ENCODE data around the gene FARP2.
"Not testable (repeated sequence)": the region's sequence is repeated elsewhere in the genome, so short reads cannot be mapped to it uniquely, and the experiment has no call there.

The FARP2 gene

GRCh38 chr2:241393524-241394196, 37.6 kb downstream of the FARP2 start:
- H3K4me2 ChIP-seq: no peak overlapping the region
- peaks cover 0 to 5% (median 2%) of the 10 kb centered on the region in 11 experiments; a peak in 6 of 22 replicates for H3K9me3 ChIP-seq (replicated peaks in 1 of 11)
- no peak overlapping the region for H3K27ac ChIP-seq
- H4K20me1 ChIP-seq: peaks cover 0 to 37% (median 9%) of the 10 kb centered on the region in 11 experiments; a peak in 11 of 22 replicates
- no peaks in the 10 kb centered on the region for H3K27me3 ChIP-seq
- peaks cover 14 to 26% (median 17%) of the 10 kb centered on the region in 11 experiments; a peak in 21 of 22 replicates for H3K36me3 ChIP-seq
- no peak overlapping the region for H3K4me3 ChIP-seq
- no peak for TF ChIP-seq Cebpa-rat (IDR thresholded peaks at IDR 0.05)
- H3K9ac ChIP-seq: no peak overlapping the region
- H3K4me1 ChIP-seq: peaks cover 0 to 17% (median 9%) of the 10 kb centered on the region in 10 experiments; a peak in 12 of 20 replicates

GRCh38 chr2:241396809-241397208, 40.7 kb downstream of the FARP2 start:
- H3K4me3 ChIP-seq; H3K9ac ChIP-seq; H3K4me2 ChIP-seq; H3K27me3 ChIP-seq; H3K27ac ChIP-seq; H3K9me3 ChIP-seq (replicated peaks in 1 of 11): not testable (repeated sequence)
- H3K36me3 ChIP-seq: peaks cover 10 to 21% (median 14%) of the 10 kb centered on the region in 11 experiments; a peak in 19 of 22 replicates
- peaks cover 0 to 36% (median 15%) of the 10 kb centered on the region in 11 experiments; a peak in 12 of 22 replicates for H4K20me1 ChIP-seq
- peaks cover 0 to 11% (median 2%) of the 10 kb centered on the region in 10 experiments; a peak in 5 of 20 replicates for H3K4me1 ChIP-seq

GRCh38 chr2:241399941-241400922, 44.1 kb downstream of the FARP2 start:
- Histone ChIP-seq H3K9ac (no peak overlapping the region), H3K36me3 (peaks cover 4 to 30% (median 13%) of the 10 kb centered on the region in 11 experiments; a peak in 18 of 22 replicates), H3K4me1 (no peaks in the 10 kb centered on the region), H3K27ac (no peak overlapping the region), H3K4me3 (no peak overlapping the region), H3K4me2 (no peak overlapping the region), H3K27me3 (no peaks in the 10 kb centered on the region), H3K9me3 (replicated peaks in 1 of 11) (no peaks in the 10 kb centered on the region), H4K20me1 (peaks cover 0 to 25% (median 12%) of the 10 kb centered on the region in 11 experiments; a peak in 11 of 22 replicates)
- TF ChIP-seq Cebpa-rat (IDR thresholded peaks at IDR 0.05): no peak

GRCh38 chr2:241408849-241409248, 52.8 kb downstream of the FARP2 start:
- no peak overlapping the region for H3K4me3 ChIP-seq
- no peaks in the 10 kb centered on the region; a peak in 2 of 22 replicates for H4K20me1 ChIP-seq
- TF ChIP-seq Cebpa-rat (IDR thresholded peaks at IDR 0.05): no peak
- no peaks in the 10 kb centered on the region for H3K9me3 ChIP-seq (replicated peaks in 1 of 11)
- H3K36me3 ChIP-seq: peaks cover 46 to 84% (median 60%) of the 10 kb centered on the region in 11 experiments
- no peaks in the 10 kb centered on the region for H3K27me3 ChIP-seq
- no peak overlapping the region for H3K4me2 ChIP-seq
- H3K9ac ChIP-seq: no peak overlapping the region
- H3K4me1 ChIP-seq: no peaks in the 10 kb centered on the region
- no peak overlapping the region for H3K27ac ChIP-seq

- Histone ChIP-seq H3K27me3 (no peaks in the 10 kb centered on the region), H3K9me3 (replicated peaks in 1 of 11) (no peaks in the 10 kb centered on the region), H4K20me1 (peaks cover 0 to 11% (median 0%) of the 10 kb centered on the region in 11 experiments; a peak in 3 of 22 replicates), H3K4me2 (no peak overlapping the region), H3K4me1 (no peaks in the 10 kb centered on the region), H3K36me3 (peaks cover 64 to 91% (median 75%) of the 10 kb centered on the region in 11 experiments), H3K27ac (no peak overlapping the region), H3K4me3 (no peak overlapping the region), H3K9ac (no peak overlapping the region)
- no peak for TF ChIP-seq Cebpa-rat (IDR thresholded peaks at IDR 0.05)
Observed at GRCh38 chr2:241410739-241411176, 54.7 kb downstream of the FARP2 start.

GRCh38 chr2:241412144-241412543, 56.1 kb downstream of the FARP2 start:
- H3K36me3 ChIP-seq: peaks cover 62 to 99% (median 86%) of the 10 kb centered on the region in 11 experiments
- H3K9me3 ChIP-seq (replicated peaks in 1 of 11): no peaks in the 10 kb centered on the region
- H3K27me3 ChIP-seq: no peaks in the 10 kb centered on the region
- H3K4me2 ChIP-seq: no peak overlapping the region
- H3K4me3 ChIP-seq: no peak overlapping the region
- H3K4me1 ChIP-seq: no peaks in the 10 kb centered on the region
- H4K20me1 ChIP-seq: peaks cover 0 to 11% (median 0%) of the 10 kb centered on the region in 11 experiments; a peak in 3 of 22 replicates
- no peak for TF ChIP-seq Cebpa-rat (IDR thresholded peaks at IDR 0.05)
- no peak overlapping the region for H3K9ac ChIP-seq
- H3K27ac ChIP-seq: no peak overlapping the region

GRCh38 chr2:241413501-241413900, 57.4 kb downstream of the FARP2 start:
- H3K4me3 ChIP-seq; H3K4me1 ChIP-seq; H3K9ac ChIP-seq; H3K4me2 ChIP-seq; H3K27ac ChIP-seq; H3K9me3 ChIP-seq (replicated peaks in 1 of 11); H3K27me3 ChIP-seq: not testable (repeated sequence)
- peaks cover 61 to 99% (median 90%) of the 10 kb centered on the region in 11 experiments for H3K36me3 ChIP-seq
- H4K20me1 ChIP-seq: peaks cover 0 to 11% (median 0%) of the 10 kb centered on the region in 11 experiments; a peak in 3 of 22 replicates

GRCh38 chr2:241413929-241414580, 58.0 kb downstream of the FARP2 start:
- Histone ChIP-seq H3K36me3 (peaks cover 65 to 100% (median 93%) of the 10 kb centered on the region in 11 experiments), H3K4me2 (no peak overlapping the region), H3K27me3 (no peaks in the 10 kb centered on the region), H3K4me1 (no peaks in the 10 kb centered on the region), H3K27ac (no peak overlapping the region), H3K4me3 (no peak overlapping the region), H3K9ac (no peak overlapping the region), H3K9me3 (replicated peaks in 1 of 11) (no peaks in the 10 kb centered on the region), H4K20me1 (peaks cover 0 to 11% (median 0%) of the 10 kb centered on the region in 11 experiments; a peak in 3 of 22 replicates)
- TF ChIP-seq Cebpa-rat (IDR thresholded peaks at IDR 0.05): no peak

Measured in BLaER1 treated with 17β-estradiol and CSF1 and Interleukin-3, amounts not matched to agents 10 nM and 100 nM (cell line).